ENCODE measurements around the gene RNFT2.
"Not testable (repeated sequence)": the region's sequence is repeated elsewhere in the genome, so short reads cannot be mapped to it uniquely, and the experiment has no call there.

Gene RNFT2

DNA sequence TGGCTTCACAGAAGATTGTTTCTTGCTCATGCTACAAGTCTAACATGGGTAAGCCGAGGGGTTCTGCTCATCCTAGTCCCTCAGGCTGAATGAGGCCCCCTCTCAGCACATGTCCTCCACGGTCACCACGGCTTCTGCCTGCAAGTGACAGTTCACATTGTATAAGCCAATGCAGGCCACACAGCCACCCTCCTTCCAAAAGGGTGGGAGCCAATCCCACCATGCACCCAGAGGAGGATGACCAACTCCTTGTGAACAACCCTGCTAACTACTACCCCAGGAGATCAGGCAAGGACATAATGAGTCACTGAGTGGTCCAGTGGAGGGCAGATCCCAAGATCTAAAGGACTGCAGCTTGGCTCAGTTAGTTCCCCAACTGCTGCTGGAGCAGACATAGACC, 6.3 kb upstream of the RNFT2 start:
- no peak for DNase-seq (ENCODE audit: low read depth)

DNA sequence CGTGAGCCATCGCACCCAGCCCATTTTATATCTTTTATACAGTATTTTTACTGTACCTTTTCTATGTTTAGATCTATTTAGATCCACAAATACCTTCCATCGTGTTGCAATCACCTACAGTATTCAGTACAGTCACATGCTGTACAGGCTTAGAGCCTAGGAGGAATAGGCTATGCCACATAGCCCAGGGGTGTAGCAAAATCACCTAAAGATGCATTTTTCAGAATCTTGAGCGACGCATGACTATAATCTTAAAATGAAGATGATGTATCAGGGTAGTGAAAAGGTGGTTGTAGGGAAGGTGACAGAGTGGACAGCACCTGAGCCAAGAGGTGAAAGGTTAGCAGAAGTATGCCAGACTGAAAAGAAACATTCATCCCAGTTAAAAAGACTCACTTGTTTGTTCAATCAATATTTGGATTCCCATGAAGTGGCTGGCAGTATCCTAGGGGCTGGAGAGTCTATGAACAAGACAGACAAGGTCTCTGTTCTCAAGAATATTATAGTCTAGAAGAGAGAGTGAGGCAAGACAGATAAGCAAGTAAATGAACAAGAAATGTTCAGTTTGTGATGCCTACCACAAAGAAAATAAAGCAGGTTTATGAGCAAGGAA, 3.9 kb upstream of the RNFT2 start:
- DNase-seq (ENCODE audit: low read depth), result no peak
- TF ChIP-seq, protein P1, sequence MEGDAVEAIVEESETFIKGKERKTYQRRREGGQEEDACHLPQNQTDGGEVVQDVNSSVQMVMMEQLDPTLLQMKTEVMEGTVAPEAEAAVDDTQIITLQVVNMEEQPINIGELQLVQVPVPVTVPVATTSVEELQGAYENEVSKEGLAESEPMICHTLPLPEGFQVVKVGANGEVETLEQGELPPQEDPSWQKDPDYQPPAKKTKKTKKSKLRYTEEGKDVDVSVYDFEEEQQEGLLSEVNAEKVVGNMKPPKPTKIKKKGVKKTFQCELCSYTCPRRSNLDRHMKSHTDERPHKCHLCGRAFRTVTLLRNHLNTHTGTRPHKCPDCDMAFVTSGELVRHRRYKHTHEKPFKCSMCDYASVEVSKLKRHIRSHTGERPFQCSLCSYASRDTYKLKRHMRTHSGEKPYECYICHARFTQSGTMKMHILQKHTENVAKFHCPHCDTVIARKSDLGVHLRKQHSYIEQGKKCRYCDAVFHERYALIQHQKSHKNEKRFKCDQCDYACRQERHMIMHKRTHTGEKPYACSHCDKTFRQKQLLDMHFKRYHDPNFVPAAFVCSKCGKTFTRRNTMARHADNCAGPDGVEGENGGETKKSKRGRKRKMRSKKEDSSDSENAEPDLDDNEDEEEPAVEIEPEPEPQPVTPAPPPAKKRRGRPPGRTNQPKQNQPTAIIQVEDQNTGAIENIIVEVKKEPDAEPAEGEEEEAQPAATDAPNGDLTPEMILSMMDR (IDR thresholded peaks at IDR 0.05; ENCODE audit: insufficient read depth, low read depth, low read length, missing control alignments), result no peak
- H3K4me3 ChIP-seq (ENCODE audit: low read length), result no peak overlapping the region

More for the DNA sequence above, 6.3 kb upstream of the RNFT2 start:
- no peak overlapping the region for H3K4me3 ChIP-seq (ENCODE audit: low read length)
- TF ChIP-seq, protein P1 (IDR thresholded peaks at IDR 0.05; ENCODE audit: insufficient read depth, low read depth, low read length, missing control alignments), result no peak

DNA sequence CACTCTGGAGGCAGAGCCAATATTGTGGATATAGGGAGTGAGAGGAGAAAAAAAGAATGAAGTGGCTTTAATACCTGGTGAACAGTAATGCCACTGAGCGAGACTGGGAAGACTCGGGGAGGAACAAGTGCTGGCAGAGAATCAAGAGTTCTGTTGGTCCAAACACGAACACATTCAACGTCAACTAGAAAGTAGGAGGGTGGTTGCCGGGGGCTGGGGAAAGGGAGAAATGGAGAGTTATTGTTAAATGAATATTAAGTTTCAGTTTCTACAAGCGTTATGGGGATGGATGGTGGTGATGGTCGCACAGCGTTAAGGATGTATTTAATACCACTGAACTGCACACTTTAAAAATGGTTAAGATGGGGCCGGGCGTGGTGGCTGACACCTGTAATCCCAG, 3.0 kb upstream of the RNFT2 start:
- no peak for DNase-seq (ENCODE audit: low read depth)
- no peak overlapping the region for H3K4me3 ChIP-seq (ENCODE audit: low read length)
- TF ChIP-seq, protein P1 (IDR thresholded peaks at IDR 0.05; ENCODE audit: insufficient read depth, low read depth, low read length, missing control alignments), result no peak

DNA sequence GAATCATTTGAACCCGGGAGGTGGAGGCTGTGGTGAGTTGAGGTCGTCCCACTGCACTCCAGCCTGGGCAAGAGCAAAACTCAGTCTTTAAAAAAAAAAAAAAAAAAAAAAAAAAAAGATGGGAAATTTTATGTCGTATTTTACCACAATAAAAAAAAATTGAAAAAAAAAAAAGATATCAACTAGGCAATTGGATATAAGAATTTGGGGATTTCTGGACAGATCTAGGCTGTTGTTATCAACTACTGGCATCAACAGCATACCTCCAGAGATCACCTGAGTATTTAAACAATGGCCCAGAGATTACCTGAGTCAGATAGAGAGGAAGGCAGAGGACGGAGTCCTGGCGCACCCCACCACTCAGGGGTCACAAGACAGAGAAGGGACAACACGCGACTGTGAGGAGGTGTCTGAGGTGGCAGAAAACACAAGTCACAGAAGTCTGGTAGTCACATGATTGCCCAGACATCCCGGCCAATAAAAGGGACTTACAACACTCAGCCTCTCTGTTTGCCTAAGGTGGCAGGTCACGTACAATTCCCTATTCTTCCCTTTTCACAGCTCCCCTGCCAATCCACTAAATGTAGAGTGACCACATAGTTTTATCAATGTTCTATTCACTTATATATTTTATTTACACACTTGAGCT, 2.0 kb upstream of the RNFT2 start:
- no peak for DNase-seq (ENCODE audit: low read depth)
- no peak overlapping the region for H3K4me3 ChIP-seq (ENCODE audit: low read length)
- TF ChIP-seq, protein P1 (IDR thresholded peaks at IDR 0.05; ENCODE audit: insufficient read depth, low read depth, low read length, missing control alignments), result no peak

DNA sequence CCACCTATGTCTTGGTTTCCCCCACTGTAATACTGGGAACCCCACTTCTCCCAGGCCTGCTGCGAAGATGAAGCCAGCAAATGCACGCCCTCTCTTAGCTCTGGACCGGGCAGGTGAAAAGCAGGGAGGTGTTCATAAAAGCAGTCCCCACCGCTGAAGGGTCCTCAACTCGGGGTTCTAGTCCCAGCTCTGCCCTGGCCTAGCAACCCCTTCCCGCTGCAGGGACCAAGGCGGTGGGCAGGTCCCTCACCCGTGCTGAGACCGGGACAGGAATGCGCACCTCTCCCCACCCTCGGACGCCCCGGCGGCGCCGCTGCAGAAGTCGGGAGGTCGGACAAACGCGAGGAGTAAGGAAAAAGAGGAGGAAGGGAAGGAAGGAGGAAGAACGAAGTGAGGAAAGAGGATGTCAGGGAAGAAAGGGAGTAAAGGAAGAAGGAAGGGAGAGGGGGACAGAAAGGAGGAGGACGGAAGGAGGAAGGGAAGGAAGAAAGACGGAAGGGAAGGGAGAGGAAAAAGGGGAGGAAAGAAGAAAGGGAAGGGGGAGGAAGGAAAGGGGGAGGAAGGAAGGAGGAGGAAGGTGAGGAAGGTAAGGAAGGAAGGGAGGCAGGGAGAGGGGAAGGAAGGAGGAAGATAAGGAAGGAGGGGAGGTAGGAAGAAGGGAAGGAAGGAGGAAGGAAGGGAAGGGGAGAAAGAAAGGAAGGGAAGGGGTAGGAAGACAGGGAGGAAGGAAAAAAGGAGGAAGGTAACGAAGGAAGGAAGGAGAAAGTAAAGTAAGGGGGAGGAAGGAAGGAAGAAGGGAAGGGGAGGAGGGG, 947 bp upstream of the RNFT2 start:
- TF ChIP-seq, protein P1 (IDR thresholded peaks at IDR 0.05; ENCODE audit: insufficient read depth, low read depth, low read length, missing control alignments), result no peak
- peak; percentile 11 for DNase-seq (ENCODE audit: low read depth)
- H3K4me3 ChIP-seq (ENCODE audit: low read length), result peak overlapping the region; percentile 78

DNA sequence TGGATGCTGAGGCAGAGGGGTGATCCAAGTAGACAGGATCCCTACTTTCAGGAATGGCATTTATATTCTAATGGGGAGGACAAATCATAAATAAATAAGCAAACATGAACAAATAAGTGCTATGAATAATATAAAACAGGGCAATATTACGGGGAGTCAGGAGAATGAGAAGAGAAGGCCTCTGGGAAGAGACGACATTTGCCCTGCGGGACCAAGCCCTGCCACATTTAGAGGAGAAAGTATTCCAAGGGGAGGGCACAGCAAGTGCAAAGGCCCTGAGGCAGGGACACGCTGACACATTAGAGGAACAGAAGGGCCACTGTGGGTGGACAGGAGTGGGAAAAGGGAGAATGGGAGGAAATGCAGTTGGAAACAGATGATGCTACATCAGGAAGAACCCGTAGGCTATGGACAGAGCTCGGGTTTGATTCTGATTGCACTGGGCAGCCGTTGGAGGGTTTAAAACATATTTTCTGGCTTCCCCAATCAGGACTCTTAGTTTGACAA, 1.3 kb downstream of the RNFT2 start:
- no peak overlapping the region for H3K4me3 ChIP-seq (ENCODE audit: low read length)
- DNase-seq (ENCODE audit: low read depth), result no peak
- TF ChIP-seq, protein P1 (IDR thresholded peaks at IDR 0.05; ENCODE audit: insufficient read depth, low read depth, low read length, missing control alignments), result no peak

DNA sequence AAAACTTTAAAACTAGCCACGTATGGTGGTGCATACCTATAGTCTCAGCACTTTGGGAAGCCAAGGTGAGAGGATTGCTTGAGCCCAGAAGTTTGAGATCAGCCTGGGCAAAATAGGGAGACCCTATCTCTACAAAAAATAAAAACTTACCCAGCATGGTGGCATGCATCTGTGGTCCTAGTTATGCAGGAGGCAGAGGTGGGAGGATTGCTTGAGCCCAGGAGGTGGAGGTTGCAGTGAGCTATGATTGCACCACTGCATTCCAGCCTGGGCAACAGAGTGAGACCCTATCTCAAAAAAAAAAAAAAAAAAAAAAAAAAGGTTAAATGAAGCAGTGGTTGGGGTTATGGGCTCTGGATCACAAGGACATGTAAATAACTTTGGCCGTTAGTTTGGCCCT, 4.7 kb downstream of the RNFT2 start:
- DNase-seq (ENCODE audit: low read depth); H3K4me3 ChIP-seq (ENCODE audit: low read length): not testable (repeated sequence)
